HepG2 (cell line): Measurements from ENCODE around the gene UBE2D4. TPM values are rescaled to one million over a fixed set of nuclear protein-coding genes. Genes with fewer than 3 reads are reported as not detected.
A peak's percentile ranks its signal among the peaks of the same experiment; 100 is the strongest.

Source experiments
- ARNT ChIP-seq: fragments of 450-650 bp; IDR thresholded peaks from 2 replicates; pipeline ENCODE4 v1.6.1; 2017
- EHMT2 ChIP-seq: fragments of 200-600 bp; sonication (generic); IDR thresholded peaks from 2 replicates; pipeline ENCODE4 v1.7.0; 2017; ENCODE audit warnings: antibody characterized with exemption, low read depth, low read length, borderline replicate concordance
- GFI1 ChIP-seq: sonication (generic); formaldehyde crosslinking; IDR thresholded peaks from 2 replicates; pipeline ENCODE4 v1.5.0; 2020; ENCODE audit warnings: missing genetic modification reagents, mild to moderate bottlenecking, borderline replicate concordance
- GPN1 ChIP-seq: sonication (generic); formaldehyde crosslinking; IDR thresholded peaks from 2 replicates; pipeline ENCODE4 v1.5.1; 2020; ENCODE audit warnings: missing genetic modification reagents, borderline replicate concordance
- KAT7 ChIP-seq: IDR thresholded peaks from 2 replicates; pipeline ENCODE4 v1.6.1; 2018; ENCODE audit warnings: borderline replicate concordance, missing compliant biosample characterization
- KMT2B ChIP-seq: IDR thresholded peaks from 2 replicates; pipeline ENCODE4 v1.6.1; 2016; ENCODE audit warnings: missing genetic modification reagents, missing compliant biosample characterization
- PCBP2 ChIP-seq: fragments of 200-400 bp; formaldehyde crosslinking; optimal IDR thresholded peaks from 2 replicates; pipeline ENCODE3; 2018; ENCODE audit warnings: low read length, low read depth; ENCODE audit not compliant: poor library complexity, severe bottlenecking
- RORA ChIP-seq: sonication (generic); formaldehyde crosslinking; IDR thresholded peaks from 2 replicates; pipeline ENCODE4 v1.5.0; 2020; ENCODE audit warnings: mild to moderate bottlenecking, missing genetic modification reagents, moderate library complexity
- ZFY ChIP-seq: sonication (generic); formaldehyde crosslinking; IDR thresholded peaks from 2 replicates; pipeline ENCODE4 v1.4.0; 2020; ENCODE audit warnings: missing genetic modification reagents
- ZNF24 ChIP-seq: fragments of 450-650 bp; IDR thresholded peaks from 2 replicates; pipeline ENCODE4 v1.6.1; 2017; ENCODE audit warnings: antibody characterized with exemption, mild to moderate bottlenecking
- ZNF782 ChIP-seq: sonication (generic); formaldehyde crosslinking; IDR thresholded peaks from 2 replicates; pipeline ENCODE4 v1.4.0; 2020; ENCODE audit warnings: missing genetic modification reagents, mild to moderate bottlenecking, borderline replicate concordance
- polyA plus RNA-seq, 8 experiments: library from polyadenylated mRNA; depleted of rRNA in 3 of 8; stranded (reverse) in 7 of 8; unstranded in 1 of 8; fragments of >200 nt; fragmentation: Illumina TruSeq in 4 of 8; extraction: Trizol in 4 of 8; gene quantifications; 2 replicates each; pipeline versions ENCODE4 v1.2.1 to v1.2.3, GENCODE V29; 2011 to 2016; ENCODE audit warnings: low read depth in 4 of 8, missing spikeins in 1 of 8, mixed read lengths in 1 of 8; ENCODE audit not compliant: insufficient read depth in 1 of 8
- total RNA-seq, 5 experiments: library from RNA; depleted of rRNA; stranded (reverse); fragments of >200 nt; fragmentation: Illumina TruSeq; extraction: Trizol; gene quantifications; 2 replicates each; pipeline ENCODE4 v1.2.3, GENCODE V29; 2016; ENCODE audit warnings: low read depth in 1 of 5
- TF ChIP-seq, protein P1 (sequence below): sonication (generic); formaldehyde crosslinking; conservative IDR thresholded peaks from 2 replicates; pipeline ENCODE4 v1.8.0; 2022; ENCODE audit warnings: missing genetic modification reagents
- TF ChIP-seq, protein P2 (sequence below): IDR thresholded peaks from 2 replicates; pipeline ENCODE4 v1.4.0; 2020; ENCODE audit warnings: mild to moderate bottlenecking, missing genetic modification reagents
- TF ChIP-seq, protein P3 (sequence below): sonication (generic); formaldehyde crosslinking; IDR thresholded peaks from 2 replicates; pipeline ENCODE4 v1.4.0; 2020; ENCODE audit warnings: low read depth, missing genetic modification reagents
- TF ChIP-seq, protein P4 (sequence below): sonication (generic); formaldehyde crosslinking; IDR thresholded peaks from 2 replicates; pipeline ENCODE4 v1.4.0; 2020; ENCODE audit warnings: mild to moderate bottlenecking, missing genetic modification reagents

UBE2D4 gene
- total and polyA plus RNA-seq, 2 of the 13 experiments (the other 11 are each of a cell fraction or from before 2014, with no cell fraction given) = 9.9 to 16.0 TPM

DNA sequence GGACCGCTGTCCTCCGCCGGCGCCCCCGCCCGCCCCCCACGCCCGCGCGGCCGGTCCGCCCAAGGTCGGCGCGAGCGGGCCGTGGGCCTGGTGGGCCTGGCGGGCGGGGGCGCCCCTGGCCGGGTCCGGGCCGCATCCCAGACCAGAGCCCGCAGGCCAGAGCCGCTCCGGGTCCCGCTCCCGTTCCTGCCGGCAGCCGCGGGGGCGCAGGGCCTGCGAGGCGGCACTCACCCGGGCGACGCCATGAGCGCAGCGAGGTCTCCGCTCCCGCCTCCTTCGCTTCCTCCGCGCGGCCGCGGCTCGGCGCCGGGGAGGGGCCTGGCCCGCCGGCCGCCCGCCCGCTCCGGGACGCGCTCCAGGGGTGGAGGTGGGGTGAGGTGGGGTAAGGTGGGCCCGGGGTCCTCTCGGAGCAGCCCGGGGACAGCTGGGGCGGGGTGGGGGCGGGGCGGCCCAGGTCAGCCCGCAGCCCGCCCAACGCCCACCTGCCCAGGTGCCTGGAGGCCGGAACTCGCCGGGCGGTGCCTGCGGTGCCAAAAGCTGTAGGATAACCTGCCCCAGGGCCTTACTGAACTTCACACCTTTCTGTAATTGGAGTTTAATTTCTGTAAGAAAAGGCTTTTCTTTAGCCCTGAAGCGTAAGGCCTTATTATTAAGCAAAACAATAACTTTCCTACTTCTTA lies 19.8 kb upstream of the UBE2D4 start, which contains the start of gene URGCP (continued):
- TF ChIP-seq, protein P1, sequence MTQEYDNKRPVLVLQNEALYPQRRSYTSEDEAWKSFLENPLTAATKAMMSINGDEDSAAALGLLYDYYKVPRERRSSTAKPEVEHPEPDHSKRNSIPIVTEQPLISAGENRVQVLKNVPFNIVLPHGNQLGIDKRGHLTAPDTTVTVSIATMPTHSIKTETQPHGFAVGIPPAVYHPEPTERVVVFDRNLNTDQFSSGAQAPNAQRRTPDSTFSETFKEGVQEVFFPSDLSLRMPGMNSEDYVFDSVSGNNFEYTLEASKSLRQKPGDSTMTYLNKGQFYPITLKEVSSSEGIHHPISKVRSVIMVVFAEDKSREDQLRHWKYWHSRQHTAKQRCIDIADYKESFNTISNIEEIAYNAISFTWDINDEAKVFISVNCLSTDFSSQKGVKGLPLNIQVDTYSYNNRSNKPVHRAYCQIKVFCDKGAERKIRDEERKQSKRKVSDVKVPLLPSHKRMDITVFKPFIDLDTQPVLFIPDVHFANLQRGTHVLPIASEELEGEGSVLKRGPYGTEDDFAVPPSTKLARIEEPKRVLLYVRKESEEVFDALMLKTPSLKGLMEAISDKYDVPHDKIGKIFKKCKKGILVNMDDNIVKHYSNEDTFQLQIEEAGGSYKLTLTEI = no peak
- TF ChIP-seq KAT7 (no peak), ARNT (no peak), EHMT2 (no peak), ZFY (CRISPR knock-in tag) (peak; percentile 88), PCBP2 (no peak), GFI1 (no peak), GPN1 (no peak), ZNF24 (no peak), KMT2B (CRISPR knock-in tag) (peak; percentile 29; the same call in 1 of the 2 replicates), ZNF782 (CRISPR knock-in tag) (no peak), RORA (CRISPR knock-in tag) (no peak)
- TF ChIP-seq, protein P2, sequence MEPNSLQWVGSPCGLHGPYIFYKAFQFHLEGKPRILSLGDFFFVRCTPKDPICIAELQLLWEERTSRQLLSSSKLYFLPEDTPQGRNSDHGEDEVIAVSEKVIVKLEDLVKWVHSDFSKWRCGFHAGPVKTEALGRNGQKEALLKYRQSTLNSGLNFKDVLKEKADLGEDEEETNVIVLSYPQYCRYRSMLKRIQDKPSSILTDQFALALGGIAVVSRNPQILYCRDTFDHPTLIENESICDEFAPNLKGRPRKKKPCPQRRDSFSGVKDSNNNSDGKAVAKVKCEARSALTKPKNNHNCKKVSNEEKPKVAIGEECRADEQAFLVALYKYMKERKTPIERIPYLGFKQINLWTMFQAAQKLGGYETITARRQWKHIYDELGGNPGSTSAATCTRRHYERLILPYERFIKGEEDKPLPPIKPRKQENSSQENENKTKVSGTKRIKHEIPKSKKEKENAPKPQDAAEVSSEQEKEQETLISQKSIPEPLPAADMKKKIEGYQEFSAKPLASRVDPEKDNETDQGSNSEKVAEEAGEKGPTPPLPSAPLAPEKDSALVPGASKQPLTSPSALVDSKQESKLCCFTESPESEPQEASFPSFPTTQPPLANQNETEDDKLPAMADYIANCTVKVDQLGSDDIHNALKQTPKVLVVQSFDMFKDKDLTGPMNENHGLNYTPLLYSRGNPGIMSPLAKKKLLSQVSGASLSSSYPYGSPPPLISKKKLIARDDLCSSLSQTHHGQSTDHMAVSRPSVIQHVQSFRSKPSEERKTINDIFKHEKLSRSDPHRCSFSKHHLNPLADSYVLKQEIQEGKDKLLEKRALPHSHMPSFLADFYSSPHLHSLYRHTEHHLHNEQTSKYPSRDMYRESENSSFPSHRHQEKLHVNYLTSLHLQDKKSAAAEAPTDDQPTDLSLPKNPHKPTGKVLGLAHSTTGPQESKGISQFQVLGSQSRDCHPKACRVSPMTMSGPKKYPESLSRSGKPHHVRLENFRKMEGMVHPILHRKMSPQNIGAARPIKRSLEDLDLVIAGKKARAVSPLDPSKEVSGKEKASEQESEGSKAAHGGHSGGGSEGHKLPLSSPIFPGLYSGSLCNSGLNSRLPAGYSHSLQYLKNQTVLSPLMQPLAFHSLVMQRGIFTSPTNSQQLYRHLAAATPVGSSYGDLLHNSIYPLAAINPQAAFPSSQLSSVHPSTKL (CRISPR knock-in tag) = no peak
- TF ChIP-seq, protein P3, sequence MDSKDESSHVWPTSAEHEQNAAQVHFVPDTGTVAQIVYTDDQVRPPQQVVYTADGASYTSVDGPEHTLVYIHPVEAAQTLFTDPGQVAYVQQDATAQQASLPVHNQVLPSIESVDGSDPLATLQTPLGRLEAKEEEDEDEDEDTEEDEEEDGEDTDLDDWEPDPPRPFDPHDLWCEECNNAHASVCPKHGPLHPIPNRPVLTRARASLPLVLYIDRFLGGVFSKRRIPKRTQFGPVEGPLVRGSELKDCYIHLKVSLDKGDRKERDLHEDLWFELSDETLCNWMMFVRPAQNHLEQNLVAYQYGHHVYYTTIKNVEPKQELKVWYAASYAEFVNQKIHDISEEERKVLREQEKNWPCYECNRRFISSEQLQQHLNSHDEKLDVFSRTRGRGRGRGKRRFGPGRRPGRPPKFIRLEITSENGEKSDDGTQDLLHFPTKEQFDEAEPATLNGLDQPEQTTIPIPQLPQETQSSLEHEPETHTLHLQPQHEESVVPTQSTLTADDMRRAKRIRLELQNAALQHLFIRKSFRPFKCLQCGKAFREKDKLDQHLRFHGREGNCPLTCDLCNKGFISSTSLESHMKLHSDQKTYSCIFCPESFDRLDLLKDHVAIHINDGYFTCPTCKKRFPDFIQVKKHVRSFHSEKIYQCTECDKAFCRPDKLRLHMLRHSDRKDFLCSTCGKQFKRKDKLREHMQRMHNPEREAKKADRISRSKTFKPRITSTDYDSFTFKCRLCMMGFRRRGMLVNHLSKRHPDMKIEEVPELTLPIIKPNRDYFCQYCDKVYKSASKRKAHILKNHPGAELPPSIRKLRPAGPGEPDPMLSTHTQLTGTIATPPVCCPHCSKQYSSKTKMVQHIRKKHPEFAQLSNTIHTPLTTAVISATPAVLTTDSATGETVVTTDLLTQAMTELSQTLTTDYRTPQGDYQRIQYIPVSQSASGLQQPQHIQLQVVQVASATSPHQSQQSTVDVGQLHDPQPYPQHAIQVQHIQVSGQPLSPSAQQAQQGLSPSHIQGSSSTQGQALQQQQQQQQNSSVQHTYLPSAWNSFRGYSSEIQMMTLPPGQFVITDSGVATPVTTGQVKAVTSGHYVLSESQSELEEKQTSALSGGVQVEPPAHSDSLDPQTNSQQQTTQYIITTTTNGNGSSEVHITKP = no peak
- TF ChIP-seq, protein P4, sequence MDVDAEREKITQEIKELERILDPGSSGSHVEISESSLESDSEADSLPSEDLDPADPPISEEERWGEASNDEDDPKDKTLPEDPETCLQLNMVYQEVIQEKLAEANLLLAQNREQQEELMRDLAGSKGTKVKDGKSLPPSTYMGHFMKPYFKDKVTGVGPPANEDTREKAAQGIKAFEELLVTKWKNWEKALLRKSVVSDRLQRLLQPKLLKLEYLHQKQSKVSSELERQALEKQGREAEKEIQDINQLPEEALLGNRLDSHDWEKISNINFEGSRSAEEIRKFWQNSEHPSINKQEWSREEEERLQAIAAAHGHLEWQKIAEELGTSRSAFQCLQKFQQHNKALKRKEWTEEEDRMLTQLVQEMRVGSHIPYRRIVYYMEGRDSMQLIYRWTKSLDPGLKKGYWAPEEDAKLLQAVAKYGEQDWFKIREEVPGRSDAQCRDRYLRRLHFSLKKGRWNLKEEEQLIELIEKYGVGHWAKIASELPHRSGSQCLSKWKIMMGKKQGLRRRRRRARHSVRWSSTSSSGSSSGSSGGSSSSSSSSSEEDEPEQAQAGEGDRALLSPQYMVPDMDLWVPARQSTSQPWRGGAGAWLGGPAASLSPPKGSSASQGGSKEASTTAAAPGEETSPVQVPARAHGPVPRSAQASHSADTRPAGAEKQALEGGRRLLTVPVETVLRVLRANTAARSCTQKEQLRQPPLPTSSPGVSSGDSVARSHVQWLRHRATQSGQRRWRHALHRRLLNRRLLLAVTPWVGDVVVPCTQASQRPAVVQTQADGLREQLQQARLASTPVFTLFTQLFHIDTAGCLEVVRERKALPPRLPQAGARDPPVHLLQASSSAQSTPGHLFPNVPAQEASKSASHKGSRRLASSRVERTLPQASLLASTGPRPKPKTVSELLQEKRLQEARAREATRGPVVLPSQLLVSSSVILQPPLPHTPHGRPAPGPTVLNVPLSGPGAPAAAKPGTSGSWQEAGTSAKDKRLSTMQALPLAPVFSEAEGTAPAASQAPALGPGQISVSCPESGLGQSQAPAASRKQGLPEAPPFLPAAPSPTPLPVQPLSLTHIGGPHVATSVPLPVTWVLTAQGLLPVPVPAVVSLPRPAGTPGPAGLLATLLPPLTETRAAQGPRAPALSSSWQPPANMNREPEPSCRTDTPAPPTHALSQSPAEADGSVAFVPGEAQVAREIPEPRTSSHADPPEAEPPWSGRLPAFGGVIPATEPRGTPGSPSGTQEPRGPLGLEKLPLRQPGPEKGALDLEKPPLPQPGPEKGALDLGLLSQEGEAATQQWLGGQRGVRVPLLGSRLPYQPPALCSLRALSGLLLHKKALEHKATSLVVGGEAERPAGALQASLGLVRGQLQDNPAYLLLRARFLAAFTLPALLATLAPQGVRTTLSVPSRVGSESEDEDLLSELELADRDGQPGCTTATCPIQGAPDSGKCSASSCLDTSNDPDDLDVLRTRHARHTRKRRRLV (CRISPR knock-in tag) = no peak
